OCI-LY7 (cell line): ENCODE measurements around the gene GRB7. TPM values are rescaled to one million over a fixed set of nuclear protein-coding genes. Genes with fewer than 3 reads are reported as not detected.
A peak's percentile ranks its signal among the peaks of the same experiment; 100 is the strongest.

ENCODE experiments used
- Bru-seq: library from RNA; stranded (reverse); fragments of 400-500 nt; gene quantifications from one replicate; lab custom pipeline; 2021; lab: Mats Ljungman, UMichigan
- BruChase-seq, 2 experiments: library from RNA; stranded (reverse); fragments of 400-500 nt; gene quantifications; one replicate each; lab custom pipeline; 2021; lab: Mats Ljungman, UMichigan
- BruUV-seq: library from RNA; stranded (reverse); fragments of 400-500 nt; replicated peaks from 2 replicates; lab custom pipeline; 2021; lab: Mats Ljungman, UMichigan
- CTCF ChIA-PET: fragments of 300-600 bp; sonication (Branson Sonifier 250); formaldehyde crosslinking; loops from one replicate; lab custom pipeline; 2022; ENCODE audit warnings: antibody characterized with exemption; ENCODE audit not compliant: unreplicated experiment; lab: Charles Lee
- POLR2A ChIA-PET: fragments of 300-600 bp; sonication (Branson Sonifier 250); formaldehyde crosslinking; loops from one replicate; lab custom pipeline; 2022; ENCODE audit warnings: antibody characterized with exemption; lab: Charles Lee
- DNase-seq: peaks from one replicate; pipeline ENCODE4 v3.0.0-alpha.2; 2015; ENCODE audit warnings: low spot score
- H2AFZ ChIP-seq: fragments of 200-600 bp; sonication (generic), shearing (Covaris generic); 2 replicates; pipeline ENCODE4 v1.6.1; 2014; ENCODE audit warnings: mild to moderate bottlenecking, antibody characterized with exemption, low read length, moderate library complexity
- H3K27ac ChIP-seq: fragments of 200-600 bp; sonication (generic); 2 replicates; pipeline ENCODE4 v1.5.1; 2014; ENCODE audit warnings: mixed run types, low read depth, mild to moderate bottlenecking, moderate library complexity, low read length, inconsistent platforms; ENCODE audit not compliant: poor library complexity, severe bottlenecking
- H3K36me3 ChIP-seq: fragments of 200-600 bp; sonication (generic); 2 replicates; pipeline ENCODE4 v1.6.1; 2014; ENCODE audit warnings: mild to moderate bottlenecking, antibody characterized with exemption, low read length, moderate library complexity, mixed read lengths; ENCODE audit not compliant: insufficient read depth
- H3K4me1 ChIP-seq: fragments of 200-600 bp; sonication (generic); 2 replicates; pipeline ENCODE4 v1.5.1; 2014; ENCODE audit warnings: mild to moderate bottlenecking, low read length; ENCODE audit not compliant: insufficient read depth, poor library complexity, severe bottlenecking
- H3K4me2 ChIP-seq: fragments of 200-600 bp; sonication (generic); 2 replicates; pipeline ENCODE4 v1.6.1; 2014; ENCODE audit warnings: mild to moderate bottlenecking, low read length
- H3K4me3 ChIP-seq: fragments of 200-600 bp; sonication (generic); 2 replicates; pipeline ENCODE4 v1.5.1; 2014; ENCODE audit warnings: mild to moderate bottlenecking, low read depth, low read length; ENCODE audit not compliant: poor library complexity, severe bottlenecking
- H3K79me2 ChIP-seq: fragments of 200-600 bp; sonication (generic); 2 replicates; pipeline ENCODE4 v1.6.1; 2016; ENCODE audit warnings: low read depth, mild to moderate bottlenecking, low read length, moderate library complexity, mixed read lengths; ENCODE audit not compliant: insufficient read depth
- H3K9me2 ChIP-seq: fragments of 200-600 bp; sonication (generic); 2 replicates; pipeline ENCODE4 v1.6.1; 2016; ENCODE audit warnings: mild to moderate bottlenecking, low read length, mixed read lengths; ENCODE audit not compliant: insufficient read depth
- H3K9me3 ChIP-seq: fragments of 200-600 bp; sonication (generic); 2 replicates; pipeline ENCODE4 v1.6.1; 2014; ENCODE audit warnings: mild to moderate bottlenecking, mixed run types, low read length, mixed read lengths
- H4K20me1 ChIP-seq: fragments of 200-600 bp; sonication (generic); 2 replicates; pipeline ENCODE4 v1.6.1; 2014; ENCODE audit warnings: mild to moderate bottlenecking, antibody characterized with exemption, low read length, moderate library complexity, mixed read lengths; ENCODE audit not compliant: insufficient read depth
- CTCF ChIP-seq: fragments of 200-600 bp; sonication (generic); conservative IDR thresholded peaks from 2 replicates; pipeline ENCODE4 v1.5.1; 2014; ENCODE audit warnings: mild to moderate bottlenecking, antibody characterized with exemption, low read length, moderate library complexity, mixed read lengths
- EZH2phosphoT487 ChIP-seq: fragments of 200-600 bp; sonication (generic); IDR thresholded peaks from 2 replicates; pipeline ENCODE4 v1.6.1; 2018; ENCODE audit warnings: low read depth, borderline replicate concordance, mild to moderate bottlenecking, mixed run types, antibody characterized with exemption, low read length, moderate library complexity, mixed read lengths
- intact Hi-C: fragments of 100-400 bp; cut with micrococcal nuclease; formaldehyde crosslinking; loops from one replicate; pipeline ENCODE4 v1.10.0; 2022; ENCODE audit not compliant: unreplicated experiment
- long read RNA-seq: library from polyadenylated mRNA; stranded (forward); transcript quantifications from one replicate; pipeline ENCODE4 v2.0.0, GENCODE V29; 2022
- total RNA-seq, 2 experiments: library from RNA; depleted of rRNA in 1 of 2; stranded (reverse); fragments of >200 nt in 1 of 2; shearing (Covaris generic) in 1 of 2; gene quantifications; 2 replicates each; pipeline ENCODE4 v1.2.3, GENCODE V29; 2014 to 2022

The GRB7 gene
- total RNA-seq (2014; rRNA removed; shearing (Covaris generic)), result 0.25 and 0.31 TPM in 2 replicates
- total RNA-seq (2022), result not detected in 2 replicates
- percentile 16 among the genes with signal in this experiment for Bru-seq, nascent RNA
- percentile 10 among the genes with signal in this experiment for BruChase-seq, experiment 1, labeled RNA remaining after a 6-hour chase
- percentile 14 among the genes with signal in this experiment for BruChase-seq, experiment 2, labeled RNA remaining after a 2-hour chase
- long read RNA-seq, result 0 reads

- H3K9me2 ChIP-seq, result no peaks in the 10 kb centered on the region
- no peak within 1 kb of the TSS for H3K4me3 ChIP-seq
- intact Hi-C loops, result no loop called here
- peak within 1 kb of the TSS; percentile 34 for H3K4me2 ChIP-seq
- no peaks in the 10 kb centered on the region for H3K79me2 ChIP-seq
- no peaks in the 10 kb centered on the region for H4K20me1 ChIP-seq
- H3K4me1 ChIP-seq, result peaks cover 32% of the 10 kb centered on the region
- H3K9me3 ChIP-seq, result no peaks in the 10 kb centered on the region
- H3K36me3 ChIP-seq, result no peaks in the 10 kb centered on the region
- BruUV-seq, result no TSS peak
- no peak for TF ChIP-seq CTCF
- TF ChIP-seq EZH2phosphoT487, result no peak
- ChIA-PET CTCF (no interaction called here), POLR2A (no interaction called here)
- no peak within 1 kb of the TSS for H3K27ac ChIP-seq
- no peak for DNase-seq
- peak within 1 kb of the TSS; percentile 37; the same call in 1 of the 2 replicates for H2AFZ ChIP-seq
Observed at GRCh38 chr17:39737760-39738567, at the start of gene GRB7. GRB7 (plus strand) TSS chr17:39737938; CDS start chr17:39742302, 4,364 bp downstream.

DNA sequence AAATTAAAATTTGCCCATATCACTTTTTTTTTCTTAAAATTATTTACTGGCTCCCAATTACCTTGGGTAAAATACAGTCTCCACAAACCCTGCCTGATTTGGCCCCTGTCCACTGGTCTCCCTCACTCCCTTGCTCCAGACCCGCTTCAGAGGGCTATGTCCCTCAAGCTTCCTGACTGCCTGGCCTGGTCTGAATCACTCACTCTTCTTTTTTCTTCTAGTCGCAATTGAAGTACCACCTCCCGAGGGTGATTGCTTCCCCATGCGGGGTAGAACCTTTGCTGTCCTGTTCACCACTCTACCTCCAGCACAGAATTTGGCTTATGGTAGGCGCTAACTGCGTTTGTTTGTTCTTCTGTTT, 49.3 kb upstream of the GRB7 start:
- Histone ChIP-seq H4K20me1 (no peaks in the 10 kb centered on the region), H3K36me3 (no peaks in the 10 kb centered on the region), H3K4me3 (peak overlapping the region; percentile 89), H3K4me1 (peaks cover 17% of the 10 kb centered on the region), H3K4me2 (peak overlapping the region; percentile 99), H3K9me3 (no peaks in the 10 kb centered on the region), H3K27ac (peak overlapping the region; percentile 91), H2AFZ (peak overlapping the region; percentile 83), H3K9me2 (no peaks in the 10 kb centered on the region), H3K79me2 (0 out of 2 replicates have a peak, but pooled peaks cover 10% of the 10 kb centered on the region)
- no peak for DNase-seq
- ChIA-PET CTCF (interaction anchor here (1.0 kb wide), 2 partner anchors 17 to 34 kb away, joined by 4 to 5 read pairs; no protein-coding TSS in a partner anchor), POLR2A (interaction anchor here (0.6 to 1.3 kb wide), 5 partner anchors 13 to 178 kb away, joined by 3 to 5 read pairs (median 3); partner anchors contain the start of gene STARD3)
- TSS peak; percentile 97 for BruUV-seq
- intact Hi-C loops, result loop anchor here (5.0 kb wide), 1 partner anchor 64 kb away; no protein-coding TSS in a partner anchor
- TF ChIP-seq CTCF (no peak), EZH2phosphoT487 (no peak)
